Measurements from ENCODE around the gene C8G. TPM values are rescaled to one million over a fixed set of nuclear protein-coding genes. Genes with fewer than 3 reads are reported as not detected.
A peak's percentile ranks its signal among the peaks of the same experiment; 100 is the strongest.

C8G gene
- total RNA-seq, 2 donors from 2014 or later: 1.4 to 2.7 TPM

- no peaks in the 10 kb centered on the region for H3K9me3 ChIP-seq (ENCODE audit: control insufficient read depth, low read length, poor library complexity, severe bottlenecking)
- Mint-ChIP-seq H3K4me1 (peaks cover 6% of the 10 kb centered on the region), H3K4me3 (peak overlapping the region; percentile 89), H3K27me3 (no peaks in the 10 kb centered on the region), H3K27ac (no peak overlapping the region), H3K36me3 (ENCODE audit: low read depth) (no peaks in the 10 kb centered on the region)
- DNase-seq (peak in 1 of 3 donors; percentile 10), ATAC-seq (no peak)
Observed at GRCh38 chr9:136947955-136948510, 3.0 kb downstream of the C8G start.

GRCh38 chr9:136949239-136949816 is 4.3 kb downstream of the C8G start:
- no peaks in the 10 kb centered on the region for H3K36me3 Mint-ChIP-seq (ENCODE audit: low read depth)
- H3K27ac Mint-ChIP-seq: peak overlapping the region; percentile 60
- no peak for ATAC-seq
- no peaks in the 10 kb centered on the region for H3K9me3 ChIP-seq (ENCODE audit: control insufficient read depth, low read length, poor library complexity, severe bottlenecking)
- no peaks in the 10 kb centered on the region for H3K27me3 Mint-ChIP-seq
- peak in 1 of 3 donors; percentile 16 for DNase-seq
- peak overlapping the region; percentile 89 for H3K4me3 Mint-ChIP-seq
- H3K4me1 Mint-ChIP-seq: peaks cover 6% of the 10 kb centered on the region

- Mint-ChIP-seq H3K27ac (peak overlapping the region; percentile 60), H3K36me3 (ENCODE audit: low read depth) (no peaks in the 10 kb centered on the region), H3K27me3 (no peaks in the 10 kb centered on the region)
Observed at GRCh38 chr9:136949817-136950655, 5.0 kb downstream of the C8G start.

GRCh38 chr9:136950656-136951276 is 5.7 kb downstream of the C8G start:
- H3K27ac Mint-ChIP-seq: peak overlapping the region; percentile 60
- DNase-seq: no peak
- H3K27me3 Mint-ChIP-seq: no peaks in the 10 kb centered on the region
- H3K4me1 Mint-ChIP-seq: peaks cover 9% of the 10 kb centered on the region
- ATAC-seq: no peak
- H3K36me3 Mint-ChIP-seq (ENCODE audit: low read depth): no peaks in the 10 kb centered on the region
- peak overlapping the region; percentile 92 for H3K4me3 Mint-ChIP-seq
- no peaks in the 10 kb centered on the region for H3K9me3 ChIP-seq (ENCODE audit: control insufficient read depth, low read length, poor library complexity, severe bottlenecking)

More at GRCh38 chr9:136949817-136950655, 5.0 kb downstream of the C8G start:
- peak; percentile 98 for ATAC-seq
- Mint-ChIP-seq H3K4me3 (peak overlapping the region; percentile 92), H3K4me1 (peaks cover 6% of the 10 kb centered on the region)
- no peaks in the 10 kb centered on the region for H3K9me3 ChIP-seq (ENCODE audit: control insufficient read depth, low read length, poor library complexity, severe bottlenecking)
- DNase-seq: peak; percentile 92 to 93 (median 93)

GRCh38 chr9:136951541-136952320 is 6.7 kb downstream of the C8G start, which contains the start of gene LCN12:
TSS of gene LCN12 (plus strand) at chr9:136952273. CDS start at chr9:136952328, 55 bp downstream.
- H3K27ac Mint-ChIP-seq: peak within 1 kb of the TSS; percentile 60
- no peak for ATAC-seq
- no peak within 1 kb of the TSS for H3K4me3 Mint-ChIP-seq
- H3K36me3 Mint-ChIP-seq (ENCODE audit: low read depth): no peaks in the 10 kb centered on the region
- H3K27me3 Mint-ChIP-seq: no peaks in the 10 kb centered on the region
- H3K4me1 Mint-ChIP-seq: peaks cover 9% of the 10 kb centered on the region
- H3K9me3 ChIP-seq (ENCODE audit: control insufficient read depth, low read length, poor library complexity, severe bottlenecking): no peaks in the 10 kb centered on the region
- DNase-seq: peak in 1 of 3 donors; percentile 7

GRCh38 chr9:136952321-136952850 is 7.3 kb downstream of the C8G start:
- Mint-ChIP-seq H3K4me1 (peaks cover 9% of the 10 kb centered on the region), H3K27ac (no peak overlapping the region), H3K4me3 (no peak overlapping the region), H3K36me3 (ENCODE audit: low read depth) (no peaks in the 10 kb centered on the region), H3K27me3 (no peaks in the 10 kb centered on the region)
- H3K9me3 ChIP-seq (ENCODE audit: control insufficient read depth, low read length, poor library complexity, severe bottlenecking): no peaks in the 10 kb centered on the region
- DNase-seq: no peak
- no peak for ATAC-seq

- Mint-ChIP-seq H3K4me3 (no peak overlapping the region), H3K36me3 (ENCODE audit: low read depth) (no peaks in the 10 kb centered on the region), H3K4me1 (peaks cover 10% of the 10 kb centered on the region), H3K27me3 (no peaks in the 10 kb centered on the region), H3K27ac (no peak overlapping the region)
- ATAC-seq (no peak), DNase-seq (no peak)
- no peaks in the 10 kb centered on the region for H3K9me3 ChIP-seq (ENCODE audit: control insufficient read depth, low read length, poor library complexity, severe bottlenecking)
Observed at GRCh38 chr9:136952876-136953770, 8.1 kb downstream of the C8G start.

GRCh38 chr9:136953771-136954269 is 8.8 kb downstream of the C8G start:
- no peaks in the 10 kb centered on the region for H3K27me3 Mint-ChIP-seq
- H3K36me3 Mint-ChIP-seq (ENCODE audit: low read depth): no peaks in the 10 kb centered on the region
- no peak overlapping the region for H3K4me3 Mint-ChIP-seq
- DNase-seq: no peak
- H3K9me3 ChIP-seq (ENCODE audit: control insufficient read depth, low read length, poor library complexity, severe bottlenecking): no peaks in the 10 kb centered on the region
- peaks cover 17% of the 10 kb centered on the region for H3K4me1 Mint-ChIP-seq
- no peak for ATAC-seq
- no peak overlapping the region for H3K27ac Mint-ChIP-seq

- DNase-seq: no peak
- Mint-ChIP-seq H3K4me3 (no peak overlapping the region), H3K36me3 (ENCODE audit: low read depth) (no peaks in the 10 kb centered on the region)
Observed at GRCh38 chr9:136954270-136955083, 9.4 kb downstream of the C8G start.

GRCh38 chr9:136955202-136955942 is 10.3 kb downstream of the C8G start:
- ATAC-seq: no peak

More at GRCh38 chr9:136954270-136955083, 9.4 kb downstream of the C8G start:
- Mint-ChIP-seq H3K4me1 (peaks cover 21% of the 10 kb centered on the region), H3K27me3 (no peaks in the 10 kb centered on the region), H3K27ac (peak overlapping the region; percentile 16)
- no peak for ATAC-seq
- no peaks in the 10 kb centered on the region for H3K9me3 ChIP-seq (ENCODE audit: control insufficient read depth, low read length, poor library complexity, severe bottlenecking)

More at GRCh38 chr9:136955202-136955942, 10.3 kb downstream of the C8G start:
- Mint-ChIP-seq H3K4me3 (no peak overlapping the region), H3K27ac (no peak overlapping the region), H3K27me3 (no peaks in the 10 kb centered on the region), H3K36me3 (ENCODE audit: low read depth) (no peaks in the 10 kb centered on the region), H3K4me1 (peaks cover 23% of the 10 kb centered on the region)
- H3K9me3 ChIP-seq (ENCODE audit: control insufficient read depth, low read length, poor library complexity, severe bottlenecking): no peaks in the 10 kb centered on the region
- no peak for DNase-seq

Data from T-helper 17 cell (primary cell).